ENCODE measurements around the gene CGB7.

Gene CGB7

DNA sequence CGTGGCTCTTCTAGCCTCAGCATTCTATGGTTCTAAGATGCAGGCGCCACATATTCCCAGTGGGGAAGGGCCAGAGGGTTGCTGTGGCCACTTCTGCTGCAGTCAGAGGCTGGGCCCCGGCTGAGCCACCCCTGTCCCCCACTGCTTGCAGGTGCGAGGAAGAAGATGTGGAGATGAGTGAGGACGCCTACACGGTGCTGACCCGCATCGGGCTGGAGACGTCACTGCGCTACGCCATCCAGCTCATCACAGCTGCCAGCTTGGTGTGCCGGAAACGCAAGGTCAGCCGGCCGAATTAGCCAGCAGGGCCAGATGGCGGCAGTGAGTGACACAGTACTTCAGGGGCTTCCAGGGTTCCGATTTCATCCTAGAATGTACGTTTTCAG is 42.7 kb downstream of the CGB7 start:
- no peak for DNase-seq

DNA sequence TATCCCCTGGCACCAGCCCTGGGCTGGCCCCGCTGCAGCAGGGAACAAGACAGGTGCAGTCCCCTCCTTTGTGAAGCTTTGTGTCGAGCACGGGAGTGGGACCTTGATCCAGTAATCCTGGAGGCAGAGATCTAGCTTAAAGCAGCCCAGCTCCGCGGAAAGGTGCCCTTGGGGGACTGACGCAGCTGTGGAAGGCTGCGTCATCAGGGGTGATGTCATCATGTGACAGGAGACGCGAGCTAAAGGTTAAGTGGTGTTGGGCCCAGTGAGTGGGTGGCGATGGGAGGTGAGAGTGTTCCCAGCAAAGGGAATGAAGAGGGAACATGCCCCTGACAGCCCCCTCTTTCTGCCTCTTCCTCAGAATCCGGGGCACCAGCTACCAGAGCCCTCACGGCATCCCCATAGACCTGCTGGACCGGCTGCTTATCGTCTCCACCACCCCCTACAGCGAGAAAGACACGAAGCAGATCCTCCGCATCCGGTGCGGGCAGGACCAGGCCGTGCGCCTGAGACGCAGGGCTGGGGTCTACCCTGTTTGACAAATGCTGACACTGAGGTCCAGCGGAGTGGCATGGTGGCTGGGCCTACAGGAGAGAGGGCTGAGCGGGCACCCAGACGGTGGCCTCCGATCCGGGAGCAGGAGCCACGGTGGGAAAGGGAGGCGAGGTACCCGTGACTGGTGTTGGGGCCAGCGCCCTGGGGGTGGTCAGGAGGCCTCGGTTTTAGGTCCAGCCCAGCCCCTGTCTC is 43.3 kb downstream of the CGB7 start:
- DNase-seq = no peak

DNA sequence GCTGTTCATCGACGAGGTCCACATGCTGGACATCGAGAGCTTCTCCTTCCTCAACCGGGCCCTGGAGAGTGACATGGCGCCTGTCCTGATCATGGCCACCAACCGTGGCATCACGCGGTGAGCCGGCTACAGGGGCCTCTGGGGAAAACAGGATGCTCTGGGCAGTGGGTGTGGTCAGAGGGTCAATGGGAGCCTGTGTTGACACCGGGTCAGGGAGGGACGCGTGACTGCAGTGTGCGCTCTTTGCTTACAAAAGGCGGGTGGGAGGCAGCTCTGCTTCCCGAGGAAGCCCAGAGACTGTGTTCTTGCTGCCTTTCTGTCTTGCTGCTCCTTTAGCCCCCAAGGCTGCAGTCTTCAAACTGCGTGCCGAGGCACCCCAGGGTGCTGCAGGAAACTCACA is 46.4 kb downstream of the CGB7 start:
- no peak for DNase-seq

DNA sequence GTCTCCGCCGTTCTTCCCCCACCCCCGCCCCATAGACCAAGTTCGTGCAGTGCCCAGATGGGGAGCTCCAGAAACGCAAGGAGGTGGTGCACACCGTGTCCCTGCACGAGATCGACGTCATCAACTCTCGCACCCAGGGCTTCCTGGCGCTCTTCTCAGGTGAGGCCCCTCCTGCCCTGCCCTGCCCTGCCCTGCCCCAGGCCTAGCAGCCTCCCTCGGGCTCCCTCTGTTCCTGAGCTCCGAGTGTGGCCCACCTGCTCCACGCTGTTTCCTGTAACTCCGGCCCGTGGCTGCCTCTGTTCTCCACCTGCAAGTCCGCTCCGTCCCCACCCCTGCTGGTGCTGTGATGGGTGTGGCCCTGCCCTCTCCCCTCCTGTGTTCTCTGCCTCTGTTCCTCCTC is 47.1 kb downstream of the CGB7 start:
- DNase-seq = no peak

DNA sequence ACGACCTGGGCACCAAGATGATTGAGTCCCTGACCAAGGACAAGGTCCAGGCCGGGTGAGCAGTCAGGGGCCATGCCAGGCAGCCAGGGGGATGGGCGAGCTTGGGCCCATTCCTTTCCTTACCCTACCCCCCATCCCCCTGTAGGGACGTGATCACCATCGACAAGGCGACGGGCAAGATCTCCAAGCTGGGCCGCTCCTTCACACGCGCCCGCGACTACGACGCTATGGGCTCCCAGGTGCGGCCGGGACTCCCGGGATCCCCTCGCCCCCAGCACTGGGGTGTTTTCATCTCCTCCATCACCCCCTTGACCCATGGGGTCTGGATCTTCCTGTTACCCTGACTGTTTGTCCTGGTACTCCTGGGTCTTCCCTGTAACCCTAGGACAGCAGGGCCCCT is 47.7 kb downstream of the CGB7 start:
- DNase-seq = no peak

DNA sequence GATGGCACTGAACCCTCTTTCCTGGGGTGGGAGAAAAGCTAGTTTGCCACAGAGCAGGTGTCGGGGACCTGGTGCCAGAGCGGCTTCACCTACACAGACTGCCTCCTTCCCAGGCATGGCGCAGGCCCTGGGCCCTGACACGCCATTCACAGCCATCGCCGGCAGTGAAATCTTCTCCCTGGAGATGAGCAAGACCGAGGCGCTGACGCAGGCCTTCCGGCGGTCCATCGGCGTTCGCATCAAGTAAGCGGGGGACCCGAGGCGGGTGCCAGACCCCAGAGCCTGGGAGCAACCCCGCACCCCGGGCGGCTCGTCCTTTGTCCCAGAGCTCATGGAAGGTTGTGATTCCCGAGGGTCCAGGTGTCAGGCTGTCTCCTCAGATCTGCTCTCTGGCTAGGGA is 50.6 kb downstream of the CGB7 start:
- DNase-seq = no peak

DNA sequence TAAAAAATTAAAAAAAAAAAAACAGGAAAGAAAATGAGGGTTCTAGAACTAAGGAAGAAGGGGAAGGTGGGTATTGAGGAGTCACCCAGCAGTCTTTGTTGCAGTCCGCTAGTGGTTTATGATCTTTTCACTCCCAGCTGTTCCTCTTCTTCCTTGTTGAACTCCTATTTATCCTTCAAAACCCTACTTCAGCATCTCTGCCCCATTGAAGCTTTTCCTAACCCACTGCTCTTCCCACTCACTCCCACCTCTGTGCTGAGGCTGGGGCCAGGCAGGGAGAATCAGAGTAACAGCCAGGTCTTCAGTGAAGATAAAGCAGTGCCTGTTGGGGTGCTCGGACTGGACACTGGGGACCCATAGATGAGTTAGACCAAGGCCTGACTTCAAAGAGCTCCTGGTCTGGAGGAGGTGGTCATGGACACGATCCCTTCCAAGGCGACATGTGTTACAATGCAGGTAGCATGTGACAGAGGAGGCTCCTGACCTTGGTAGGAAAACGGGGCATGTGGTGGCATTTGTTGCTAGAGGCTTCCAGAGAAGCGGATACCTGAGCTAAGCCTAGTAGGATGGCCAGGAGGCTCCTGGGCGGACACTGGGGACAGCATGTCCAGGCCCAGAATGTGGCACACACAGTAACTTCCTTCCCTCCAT is 52.5 kb downstream of the CGB7 start:
- no peak for DNase-seq

Measured in activated CD4-positive, CD25-positive, alpha-beta regulatory T cell (primary cell).